CD14-positive monocyte (primary cell): ENCODE data around the gene PREX1. TPM values are rescaled to one million over a fixed set of nuclear protein-coding genes. Genes with fewer than 3 reads are reported as not detected.

Source experiments
- DNase-seq, 3 donors: peaks; one replicate each; pipeline ENCODE4 v3.0.0-alpha.2; 2011 to 2022
- H2AFZ ChIP-seq: 2 replicates; pipeline ENCODE4 v1.6.0; 2012; ENCODE audit warnings: mild to moderate bottlenecking, low read depth, low read length, inconsistent platforms; ENCODE audit not compliant: insufficient read depth, poor library complexity, severe bottlenecking
- H3K27ac ChIP-seq, 2 donors: 1 replicate in 1 of 2; 2 replicates in 1 of 2; pipeline ENCODE4 v1.5.1; 2012 to 2013; ENCODE audit warnings: low read length in 2 of 2, control low read depth in 1 of 2, inconsistent platforms in 1 of 2, low read depth in 1 of 2, mild to moderate bottlenecking in 1 of 2
- H3K27me3 ChIP-seq, 2 donors: one replicate each; pipeline versions ENCODE4 v1.6.0 to v1.6.1; 2011 to 2013; ENCODE audit warnings: low read length in 2 of 2; ENCODE audit not compliant: control insufficient read depth in 2 of 2, insufficient read depth in 2 of 2
- H3K36me3 ChIP-seq, 2 donors: replicated peaks in 1 of 2; 1 replicate in 1 of 2; 2 replicates in 1 of 2; pipeline versions ENCODE4 v1.5.1 to v1.6.1; 2012 to 2013; ENCODE audit warnings: low read length in 2 of 2, control low read depth in 1 of 2, inconsistent platforms in 1 of 2, mild to moderate bottlenecking in 1 of 2; ENCODE audit not compliant: insufficient read depth in 2 of 2, control insufficient read depth in 1 of 2
- H3K4me1 ChIP-seq, 2 donors: 1 replicate in 1 of 2; 2 replicates in 1 of 2; pipeline versions ENCODE4 v1.5.1 to v1.6.1; 2012 to 2013; ENCODE audit warnings: low read length in 2 of 2, control low read depth in 1 of 2, inconsistent platforms in 1 of 2, mild to moderate bottlenecking in 1 of 2, moderate library complexity in 1 of 2; ENCODE audit not compliant: insufficient read depth in 2 of 2, control insufficient read depth in 1 of 2
- H3K4me2 ChIP-seq: replicated peaks from 2 replicates; pipeline ENCODE3; 2012; ENCODE audit warnings: low read length, moderate library complexity, mild to moderate bottlenecking; ENCODE audit not compliant: poor library complexity, severe bottlenecking; ENCODE audit errors: extremely low read depth
- H3K4me3 ChIP-seq, 3 experiments: fragments of 200-600 bp in 1 of 3; sonication (generic) in 1 of 3; replicated peaks in 1 of 3; 1 replicate in 2 of 3; 2 replicates in 1 of 3; pipeline ENCODE4 v1.5.1; 2011 to 2013; ENCODE audit warnings: low read length in 3 of 3, mild to moderate bottlenecking in 3 of 3, control low read depth in 2 of 3, low read depth in 2 of 3, inconsistent platforms in 1 of 3, moderate library complexity in 1 of 3
- H3K79me2 ChIP-seq: 2 replicates; pipeline ENCODE4 v1.6.0; 2012; ENCODE audit warnings: mild to moderate bottlenecking, control low read depth, inconsistent platforms, low read length, moderate library complexity; ENCODE audit not compliant: insufficient read depth
- H3K9ac ChIP-seq: 2 replicates; pipeline ENCODE4 v1.6.0; 2017; ENCODE audit warnings: low read length, mild to moderate bottlenecking; ENCODE audit not compliant: insufficient read depth, poor library complexity, severe bottlenecking
- H3K9me3 ChIP-seq, 2 donors: replicated peaks in 1 of 2; 1 replicate in 1 of 2; 2 replicates in 1 of 2; pipeline versions ENCODE4 v1.5.1 to v1.6.1; 2012 to 2013; ENCODE audit warnings: low read length in 2 of 2, control low read depth in 1 of 2; ENCODE audit not compliant: control insufficient read depth in 1 of 2, insufficient read depth in 1 of 2
- H4K20me1 ChIP-seq: 2 replicates; pipeline ENCODE4 v1.6.0; 2012; ENCODE audit warnings: mild to moderate bottlenecking, low read length, control low read depth, moderate library complexity; ENCODE audit not compliant: insufficient read depth
- H3K27ac Mint-ChIP-seq, 7 donors: one replicate each; pipeline ENCODE4 v1.8.0; 2020; ENCODE audit warnings: mild to moderate bottlenecking in 7 of 7, mixed read lengths in 7 of 7, moderate library complexity in 6 of 7, inconsistent platforms in 2 of 7
- H3K27me3 Mint-ChIP-seq, 3 donors: one replicate each; pipeline ENCODE4 v1.8.0; 2021 to 2022; ENCODE audit warnings: low read depth in 3 of 3, mild to moderate bottlenecking in 3 of 3, mixed read lengths in 3 of 3, moderate library complexity in 3 of 3, inconsistent platforms in 1 of 3
- H3K36me3 Mint-ChIP-seq, 2 donors: one replicate each; pipeline ENCODE4 v1.8.0; 2020; ENCODE audit warnings: mixed read lengths in 2 of 2, inconsistent platforms in 1 of 2, mild to moderate bottlenecking in 1 of 2
- H3K4me1 Mint-ChIP-seq: one replicate; pipeline ENCODE4 v1.8.0; 2020; ENCODE audit warnings: mild to moderate bottlenecking, mixed read lengths
- H3K4me3 Mint-ChIP-seq, 2 donors: one replicate each; pipeline ENCODE4 v1.8.0; 2020; ENCODE audit warnings: mild to moderate bottlenecking in 2 of 2, mixed read lengths in 2 of 2, moderate library complexity in 1 of 2
- H3K9me3 Mint-ChIP-seq, 7 donors: one replicate each; pipeline ENCODE4 v1.8.0; 2020 to 2022; ENCODE audit warnings: mixed read lengths in 7 of 7, mild to moderate bottlenecking in 6 of 7, moderate library complexity in 6 of 7, inconsistent platforms in 2 of 7
- CTCF ChIP-seq: fragments of 200-600 bp; IDR thresholded peaks from one replicate; pipeline ENCODE4 v1.8.0; 2022; ENCODE audit warnings: antibody characterized with exemption, mild to moderate bottlenecking
- WGBS: methylation state at CpG from one replicate; pipeline ENCODE4 v1.1.5; 2013; ENCODE audit warnings: missing lambda C conversion rate; ENCODE audit not compliant: insufficient coverage; 5-methylcytosine and 5-hydroxymethylcytosine counted together
- intact Hi-C, 2 donors: fragments of 100-400 bp; cut with micrococcal nuclease; formaldehyde crosslinking; loops; one replicate each; pipeline versions ENCODE4 v1.15.0 to v1.15.1; 2023
- polyA plus RNA-seq, 3 donors: library from polyadenylated mRNA; depleted of rRNA in 1 of 3; unstranded in 2 of 3; stranded (reverse) in 1 of 3; fragments of 300-500 nt in 2 of 3; fragments of >200 nt in 1 of 3; fragmentation: Illumina TruSeq in 2 of 3; gene quantifications; 1 replicate in 2 of 3; 2 replicates in 1 of 3; pipeline ENCODE4 v1.2.3, GENCODE V29; 2012 to 2021

The PREX1 gene
- polyA plus RNA-seq, 3 donors: 24.3 to 114 (median 27.5) TPM

DNA sequence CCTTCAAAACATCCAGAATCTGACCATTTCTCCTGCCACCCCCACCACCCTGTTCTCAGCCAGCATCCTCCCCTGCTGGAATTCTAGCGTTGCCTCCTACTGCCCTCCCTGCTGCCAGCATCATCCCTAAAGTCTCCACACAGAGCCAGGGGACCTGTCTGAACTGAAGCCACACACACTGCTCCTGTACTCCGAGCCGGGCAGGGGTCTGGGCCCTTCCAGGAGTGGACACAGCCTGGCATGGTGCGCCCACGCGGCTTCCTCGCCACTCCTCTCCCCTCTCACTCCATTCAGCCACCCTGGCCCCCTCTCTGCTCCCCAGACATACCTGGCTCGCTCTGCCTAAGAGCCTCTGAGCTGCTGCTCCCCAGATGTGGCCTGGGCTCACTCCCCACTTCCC lies 155.5 kb downstream of the PREX1 start:
- H3K9me3 ChIP-seq: no peaks in the 10 kb centered on the region
- Mint-ChIP-seq H3K4me1 (peaks cover 38% of the 10 kb centered on the region), H3K9me3 (peaks cover 0 to 2% (median 0%) of the 10 kb centered on the region in 7 donors), H3K27me3 (no peaks in the 10 kb centered on the region), H3K4me3 (no peak overlapping the region), H3K36me3 (peaks cover 70 to 84% of the 10 kb centered on the region in 2 donors), H3K27ac (peak overlapping the region in 5 of 7 donors; percentile 11 to 56 (median 27))
- H4K20me1 ChIP-seq: peaks cover 100% of the 10 kb centered on the region
- no peak overlapping the region for H3K4me2 ChIP-seq
- peaks cover 18% of the 10 kb centered on the region for H3K79me2 ChIP-seq
- H3K4me3 ChIP-seq: no peak overlapping the region
- H3K9ac ChIP-seq: no peak overlapping the region
- no peak overlapping the region for H2AFZ ChIP-seq
- intact Hi-C loops: no loop called here
- no peaks in the 10 kb centered on the region for H3K27me3 ChIP-seq
- no peak for TF ChIP-seq CTCF
- H3K36me3 ChIP-seq: peaks cover 88 to 100% of the 10 kb centered on the region in 2 donors
- 97% methylated on average over 8 of the region's 8 CpGs for WGBS
- no peak for DNase-seq
- peaks cover 5 to 24% of the 10 kb centered on the region in 2 donors for H3K4me1 ChIP-seq
- H3K27ac ChIP-seq: peak overlapping the region in 1 of 2 donors; percentile 29

GRCh38 chr20:48671141-48671540 lies 156.7 kb downstream of the PREX1 start:
- H3K36me3 ChIP-seq: peaks cover 85 to 99% of the 10 kb centered on the region in 2 donors
- H3K27ac ChIP-seq: peak overlapping the region in 1 of 2 donors; percentile 52
- no peak overlapping the region for H3K4me3 ChIP-seq
- intact Hi-C loops: no loop called here
- no peak for TF ChIP-seq CTCF
- H3K9me3 ChIP-seq: no peaks in the 10 kb centered on the region
- Mint-ChIP-seq H3K4me1 (peaks cover 38% of the 10 kb centered on the region), H3K4me3 (no peak overlapping the region), H3K36me3 (peaks cover 80 to 81% of the 10 kb centered on the region in 2 donors), H3K27ac (peak overlapping the region in 3 of 7 donors; percentile 42 to 64 (median 55)), H3K27me3 (no peaks in the 10 kb centered on the region), H3K9me3 (peaks cover 0 to 2% (median 0%) of the 10 kb centered on the region in 7 donors)
- no peak for DNase-seq
- H3K4me1 ChIP-seq: peaks cover 5 to 24% of the 10 kb centered on the region in 2 donors
- no peak overlapping the region for H2AFZ ChIP-seq
- no peak overlapping the region for H3K4me2 ChIP-seq
- no peaks in the 10 kb centered on the region for H3K27me3 ChIP-seq
- H3K79me2 ChIP-seq: peaks cover 18% of the 10 kb centered on the region
- H3K9ac ChIP-seq: no peak overlapping the region
- no CpG with 5 or more reads among the region's 3 CpGs for WGBS
- peaks cover 97% of the 10 kb centered on the region for H4K20me1 ChIP-seq
